NCI-H2107 treated with DMSO at 0.1 percent for 48 hours (cell line): Measurements from ENCODE around the gene TRABD2A.
"Not testable (repeated sequence)": the region's sequence is repeated elsewhere in the genome, so short reads cannot be mapped to it uniquely, and the experiment has no call there.

Experiments used
- DNase-seq: peaks from one replicate; lab custom pipeline; 2025; ENCODE audit not compliant: unreplicated experiment; lab: John Stamatoyannopoulos, UW

Gene TRABD2A

DNA sequence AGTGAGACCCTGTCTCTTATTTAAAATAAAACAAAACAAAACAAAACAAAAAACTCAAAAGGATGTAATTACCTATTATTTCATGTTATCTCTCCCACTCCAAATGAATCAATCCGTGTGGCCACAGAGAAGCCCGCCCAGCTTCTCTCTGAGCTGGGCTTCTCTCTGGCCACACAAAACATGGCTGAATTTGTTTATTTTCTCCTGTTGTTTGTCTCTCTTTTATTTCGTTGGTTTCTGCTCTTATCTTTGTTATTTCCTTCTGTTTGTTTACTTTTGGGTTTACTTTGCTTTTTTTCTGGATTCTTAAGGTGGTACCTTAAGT, 1.5 kb upstream of the TRABD2A start:
- no peak for DNase-seq

GRCh38 chr2:84881581-84882413, 913 bp upstream of the TRABD2A start:
- peak; percentile 45 for DNase-seq

GRCh38 chr2:84880395-84880644, 564 bp downstream of the TRABD2A start:
- no peak for DNase-seq

DNA sequence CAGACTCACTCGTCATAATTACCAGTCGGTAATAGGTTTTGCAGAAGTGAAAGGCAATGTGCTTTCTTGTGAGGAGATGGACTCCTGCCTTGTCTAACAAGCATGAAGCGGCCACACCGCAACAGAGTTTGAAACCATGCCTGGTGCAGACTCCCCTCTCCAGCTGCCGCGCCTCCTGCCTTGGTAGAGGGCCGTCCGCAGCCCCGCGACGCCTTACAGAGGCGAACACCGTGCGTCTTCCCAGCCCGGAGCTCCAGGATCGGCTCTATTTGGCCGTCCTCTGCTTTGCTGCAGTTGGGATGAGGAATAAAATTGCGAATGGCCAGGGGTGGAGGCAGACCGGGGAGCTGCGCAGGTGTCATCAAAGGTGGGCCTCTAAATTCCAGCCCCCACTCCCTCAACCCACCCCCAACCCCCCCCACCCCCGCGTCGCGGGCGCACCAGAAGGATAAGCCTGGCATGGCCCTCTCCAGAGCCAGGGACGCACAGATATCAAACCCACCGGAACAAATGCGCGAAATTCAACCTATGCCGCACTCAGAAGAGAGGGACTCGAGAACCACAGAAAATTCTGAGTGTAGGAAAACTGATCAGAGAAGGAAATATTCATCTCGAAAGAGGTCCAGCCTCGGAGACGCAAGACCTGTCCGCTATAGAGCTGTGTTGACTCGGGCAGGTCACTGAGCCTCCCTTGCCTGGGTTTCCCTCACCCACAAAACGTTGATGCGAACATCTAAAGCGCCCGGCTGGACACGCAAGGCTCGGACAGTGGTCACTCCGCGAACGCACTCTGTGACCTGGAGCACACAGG, 1.1 kb downstream of the TRABD2A start:
- no peak for DNase-seq

DNA sequence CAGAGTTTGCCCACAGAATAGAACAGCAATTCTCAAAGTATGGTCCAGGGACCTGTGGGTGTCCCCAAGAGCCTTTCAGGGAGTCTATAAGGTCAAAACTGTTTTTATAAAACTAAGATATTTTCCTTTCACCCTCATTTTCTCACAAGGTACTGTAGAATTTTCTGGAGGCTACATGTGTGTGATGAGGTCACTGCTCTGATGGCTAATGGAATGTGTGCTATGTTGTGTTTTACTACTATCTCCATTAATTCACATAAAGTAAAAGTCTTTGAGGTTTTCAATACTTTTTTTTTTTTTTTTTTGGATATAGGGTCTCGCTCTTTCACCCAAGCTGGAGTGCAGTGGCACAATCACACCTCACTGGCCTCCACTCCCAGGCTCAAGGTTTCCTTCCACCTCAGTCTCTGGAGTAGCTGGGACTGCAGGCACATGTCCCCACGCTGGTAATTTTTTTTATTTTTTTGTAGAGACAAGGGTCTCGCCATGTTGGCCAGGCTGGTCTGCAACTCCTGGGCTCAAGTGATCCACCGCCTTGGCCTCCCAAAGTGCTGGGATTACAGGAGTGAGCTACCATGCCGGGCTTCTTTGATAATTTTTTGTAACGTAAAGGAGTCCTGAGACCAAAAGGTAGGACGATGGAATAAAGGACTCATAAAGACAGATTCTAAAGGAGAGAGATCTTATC, 1.8 kb downstream of the TRABD2A start:
- DNase-seq: no peak

GRCh38 chr2:84878459-84878858, 2.4 kb downstream of the TRABD2A start:
- no peak for DNase-seq

DNA sequence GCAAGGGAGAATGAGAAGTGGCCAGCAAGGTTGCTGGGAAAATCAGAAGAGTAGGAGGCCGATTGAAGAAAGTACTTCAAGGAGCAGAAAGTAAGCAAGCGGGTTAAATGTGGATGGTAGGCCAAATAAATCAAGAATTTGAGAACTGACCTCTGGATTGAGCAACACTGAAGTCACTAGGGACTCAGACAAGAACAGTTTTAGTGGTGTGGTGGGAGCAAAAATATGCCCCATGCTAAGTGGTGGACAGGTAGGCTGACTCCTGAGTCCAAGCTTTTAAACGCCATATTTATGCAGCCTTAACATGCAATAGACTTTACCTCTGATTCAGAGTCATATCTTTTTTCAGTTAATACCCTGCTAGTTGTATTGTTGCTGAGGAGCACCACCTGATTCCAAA, 4.5 kb downstream of the TRABD2A start:
- DNase-seq: no peak

- DNase-seq: not testable (repeated sequence)
Measured at GRCh38 chr2:84875619-84876018, 5.3 kb downstream of the TRABD2A start.

DNA sequence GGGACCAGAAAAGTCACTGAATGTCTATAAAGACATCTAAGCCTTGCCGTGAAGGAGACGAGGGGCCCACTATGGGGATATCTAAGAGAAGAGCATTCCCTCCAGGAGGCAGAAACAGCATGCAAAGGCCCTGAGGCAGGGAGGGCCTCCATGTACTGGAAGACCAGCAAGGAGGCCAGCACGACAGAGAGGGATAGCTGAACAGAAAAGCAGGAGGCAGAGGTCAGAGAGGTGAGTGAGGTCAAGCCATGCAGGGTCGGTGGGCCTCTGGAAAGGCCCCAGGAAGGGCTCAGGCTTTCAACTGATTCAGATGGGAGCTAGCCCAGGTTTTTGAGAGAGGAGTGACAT, 5.7 kb downstream of the TRABD2A start:
- no peak for DNase-seq

DNA sequence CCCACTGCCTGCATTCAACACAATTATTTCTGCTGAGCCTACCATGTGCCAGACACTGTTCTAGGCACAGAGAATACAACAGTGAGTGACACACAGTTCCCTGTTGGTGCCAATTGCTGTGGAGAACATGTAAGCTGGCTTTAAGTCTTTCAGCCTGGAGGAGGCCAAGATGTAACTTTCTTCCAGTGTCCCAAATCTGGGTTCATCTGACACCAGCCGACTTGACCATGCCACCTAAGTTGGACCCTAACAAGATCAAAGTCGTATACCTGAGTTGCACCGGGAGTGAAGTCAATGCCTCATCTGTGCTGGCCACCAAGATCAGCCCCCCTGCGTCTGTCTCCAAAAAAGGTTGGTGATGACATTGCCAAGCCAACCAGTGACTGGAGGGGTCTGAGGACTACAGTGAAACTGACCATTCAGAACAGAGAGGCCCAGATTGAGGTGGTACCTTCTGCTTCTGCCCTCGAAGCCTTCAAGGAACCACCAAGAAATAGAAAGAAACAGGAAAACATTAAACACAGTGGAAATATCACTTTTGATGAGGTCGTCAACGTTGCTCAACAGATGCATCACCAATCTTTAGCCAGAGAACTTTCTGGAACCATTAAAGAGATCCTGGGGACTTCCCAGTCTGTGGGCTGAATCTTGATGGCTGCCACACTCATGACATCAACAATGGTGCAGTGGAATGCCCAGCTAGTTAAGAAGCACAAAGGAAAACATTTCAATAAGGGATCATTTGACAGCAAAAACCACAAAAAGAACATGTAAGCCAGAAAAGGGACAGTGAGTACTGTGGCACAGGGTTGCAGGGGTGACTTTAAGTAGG, 6.3 kb downstream of the TRABD2A start:
- no peak for DNase-seq

DNA sequence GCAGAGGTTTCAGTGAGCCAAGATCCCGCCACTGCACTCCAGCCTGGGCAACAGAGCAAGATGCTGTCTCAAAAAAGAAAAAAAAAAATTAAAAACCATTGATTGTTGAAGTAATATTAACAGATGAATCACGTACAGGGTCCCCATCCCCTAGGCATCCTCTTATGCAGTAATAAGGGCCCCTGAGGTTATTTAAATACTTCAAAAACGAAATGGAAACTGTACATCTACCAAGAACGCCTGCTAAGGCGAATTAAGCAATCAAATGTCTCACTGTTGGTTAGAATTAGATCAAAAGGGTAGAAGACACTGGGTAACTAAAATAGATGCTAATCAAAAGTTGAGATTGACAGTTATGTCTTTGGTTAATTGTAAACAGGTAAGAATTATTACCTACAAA, 7.5 kb downstream of the TRABD2A start:
- no peak for DNase-seq

- not testable (repeated sequence) for DNase-seq
Measured at GRCh38 chr2:84872691-84873090, 8.2 kb downstream of the TRABD2A start.

GRCh38 chr2:84870306-84870705, 10.6 kb downstream of the TRABD2A start:
- no peak for DNase-seq

DNA sequence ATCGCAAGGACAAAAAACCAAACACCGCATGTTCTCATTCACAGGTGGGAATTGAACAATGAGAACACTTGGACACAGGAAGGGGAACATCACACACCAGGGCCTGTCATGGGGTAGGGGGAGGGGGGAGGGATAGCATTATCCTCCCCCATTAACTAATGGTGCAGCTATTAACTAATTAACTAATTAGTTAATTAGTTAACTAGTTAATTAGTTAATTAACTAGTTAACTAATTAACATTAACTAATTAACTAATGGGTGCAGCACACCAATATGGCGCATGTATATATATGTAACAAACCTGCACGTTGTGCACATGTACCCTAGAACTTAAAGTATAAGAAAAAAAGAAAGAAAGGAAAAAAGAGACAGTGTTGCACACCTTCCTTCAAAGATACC, 12.6 kb downstream of the TRABD2A start:
- DNase-seq: not testable (repeated sequence)

GRCh38 chr2:84866122-84866521, 14.8 kb downstream of the TRABD2A start:
- DNase-seq: no peak

DNA sequence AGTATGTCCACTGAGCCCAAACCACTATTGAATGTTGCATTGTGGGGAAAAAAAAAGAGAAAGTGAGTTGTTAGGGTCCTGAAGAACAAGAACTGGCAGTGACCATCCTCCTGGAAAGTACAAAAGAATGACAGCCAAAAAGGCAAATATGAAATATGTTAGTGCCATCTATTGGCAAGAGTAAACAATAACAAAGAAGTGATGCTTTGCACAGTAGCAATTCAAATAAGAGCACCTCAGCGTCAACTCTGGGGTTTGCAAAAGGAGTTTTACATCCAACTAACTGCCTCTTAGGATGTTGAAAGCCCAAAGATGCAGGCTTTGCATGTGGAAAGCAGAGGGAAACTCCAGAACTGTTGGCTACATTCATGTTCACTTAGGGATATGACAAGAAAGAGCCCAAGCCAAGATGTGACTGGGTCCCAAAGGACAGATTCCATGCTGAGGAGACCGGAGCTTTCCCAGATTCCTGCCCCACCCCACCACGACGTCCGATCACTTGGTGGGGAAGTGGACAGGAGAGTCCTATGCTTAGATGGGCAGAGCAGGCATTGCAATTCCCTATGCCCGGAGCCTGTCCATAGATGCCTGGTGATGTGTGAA, 15.6 kb downstream of the TRABD2A start:
- no peak for DNase-seq

DNA sequence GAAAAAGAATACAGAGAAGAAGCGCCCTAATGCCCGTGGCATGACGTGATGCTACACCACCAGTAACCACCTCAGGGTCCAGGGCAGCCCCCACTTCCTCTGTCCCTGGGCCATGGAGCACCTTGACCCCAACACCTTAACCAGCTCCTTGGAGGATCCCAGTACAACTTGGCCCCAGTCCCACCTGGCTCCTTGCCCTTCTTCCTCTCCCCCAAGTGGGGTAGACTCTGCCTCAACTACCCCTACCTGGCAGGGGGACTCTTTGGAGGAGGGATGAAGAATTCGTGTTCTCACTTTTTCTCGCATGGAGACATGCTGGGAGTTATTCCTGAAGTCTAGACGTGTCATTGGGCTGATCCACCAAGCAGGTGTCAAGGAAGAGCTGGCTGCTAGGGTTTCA, 18.9 kb downstream of the TRABD2A start:
- DNase-seq: no peak

GRCh38 chr2:84861539-84861938, 19.3 kb downstream of the TRABD2A start:
- no peak for DNase-seq

GRCh38 chr2:84858937-84859336, 21.9 kb downstream of the TRABD2A start:
- no peak for DNase-seq

DNA sequence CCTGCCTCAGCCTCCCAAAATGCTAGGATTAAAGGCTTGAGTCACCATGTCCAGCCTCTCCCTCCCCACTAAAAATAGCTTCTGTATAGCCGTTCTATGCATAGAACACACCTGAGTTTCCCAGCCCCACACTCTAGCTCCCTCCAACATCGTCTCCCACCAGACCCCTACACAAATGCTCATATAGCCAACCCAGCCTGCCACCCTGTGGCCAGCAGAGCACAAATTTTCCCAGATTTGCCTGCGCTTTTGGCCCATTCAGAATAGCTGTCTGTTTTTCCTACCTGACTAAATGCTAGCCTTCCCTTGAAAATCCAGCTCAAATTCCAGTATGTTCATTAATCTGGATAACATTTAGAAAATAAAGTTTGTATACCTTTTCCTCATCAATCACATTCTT, 22.8 kb downstream of the TRABD2A start:
- DNase-seq: no peak

GRCh38 chr2:84857566-84857965, 23.3 kb downstream of the TRABD2A start:
- no peak for DNase-seq
